GM18502 (cell line): Measurements from ENCODE around the gene FLACC1.
"Not testable (repeated sequence)": the region's sequence is repeated elsewhere in the genome, so short reads cannot be mapped to it uniquely, and the experiment has no call there.

Experiments used
- ATAC-seq: cut with Tn5 transposase; IDR thresholded peaks from one replicate; pipeline ENCODE4 v1.9.1; 2021; ENCODE audit warnings: mild to moderate bottlenecking; ENCODE audit not compliant: unreplicated experiment, poor library complexity

The FLACC1 gene

DNA sequence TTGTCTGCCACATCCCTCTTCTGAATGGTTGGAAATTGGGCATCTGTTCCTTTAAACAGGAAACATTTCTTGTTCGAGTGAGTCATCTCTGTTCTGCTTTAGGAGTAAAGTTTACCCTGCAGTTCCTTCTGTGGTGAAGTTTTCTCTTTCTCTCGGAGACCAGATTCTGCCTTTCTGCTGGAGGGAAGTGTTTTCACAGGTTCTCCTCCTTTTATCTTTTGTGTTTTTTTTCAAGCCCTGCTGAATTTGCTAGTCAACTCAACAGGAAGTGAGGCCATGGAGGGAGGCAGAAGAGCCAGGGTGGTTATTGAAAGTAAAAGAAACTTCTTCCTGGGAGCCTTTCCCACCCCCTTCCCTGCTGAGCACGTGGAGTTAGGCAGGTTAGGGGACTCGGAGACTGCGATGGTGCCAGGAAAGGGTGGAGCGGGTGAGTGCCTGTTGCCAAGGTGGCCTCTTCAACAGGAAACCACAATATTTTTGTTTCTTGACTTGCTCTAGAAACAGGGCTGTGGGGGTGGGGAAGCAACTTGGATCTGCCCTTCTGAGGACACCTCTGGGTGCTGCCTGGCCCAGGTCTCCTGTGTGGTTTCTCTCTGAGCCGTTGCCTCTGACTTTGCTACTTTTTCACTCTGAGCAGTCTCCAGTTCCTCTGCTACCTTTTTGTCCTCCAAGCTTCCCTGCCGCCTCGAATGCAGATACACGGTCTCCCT lies 99.0 kb downstream of the FLACC1 start:
- peak; percentile 73 for ATAC-seq

DNA sequence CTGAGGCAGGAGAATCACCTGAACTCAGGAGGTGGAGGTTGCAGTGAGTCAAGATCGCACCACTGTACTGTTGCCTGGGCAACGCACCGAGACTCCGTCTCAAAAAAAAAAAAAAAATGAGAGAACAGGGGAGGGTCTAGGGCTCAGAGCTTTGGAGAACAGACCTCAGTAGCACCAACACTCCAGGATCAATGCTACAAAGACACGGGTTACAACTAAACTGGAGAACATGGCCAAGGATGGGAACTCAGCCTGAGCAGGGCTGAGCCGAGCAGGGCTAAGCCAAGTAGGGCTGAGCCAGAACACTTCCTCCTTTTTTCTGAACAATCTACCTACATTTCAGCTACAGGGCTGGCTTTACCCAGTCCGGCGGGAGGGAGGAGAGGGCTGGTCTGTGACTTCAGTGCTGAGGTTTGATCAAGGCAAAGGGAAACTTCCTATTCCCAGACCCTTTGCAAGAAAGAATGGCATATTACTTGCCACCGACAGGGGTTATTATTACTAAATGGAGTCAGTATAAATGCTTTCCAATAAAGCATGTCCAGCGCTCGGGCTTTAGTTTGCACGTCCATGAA lies 99.7 kb downstream of the FLACC1 start:
- peak; percentile 53 for ATAC-seq

DNA sequence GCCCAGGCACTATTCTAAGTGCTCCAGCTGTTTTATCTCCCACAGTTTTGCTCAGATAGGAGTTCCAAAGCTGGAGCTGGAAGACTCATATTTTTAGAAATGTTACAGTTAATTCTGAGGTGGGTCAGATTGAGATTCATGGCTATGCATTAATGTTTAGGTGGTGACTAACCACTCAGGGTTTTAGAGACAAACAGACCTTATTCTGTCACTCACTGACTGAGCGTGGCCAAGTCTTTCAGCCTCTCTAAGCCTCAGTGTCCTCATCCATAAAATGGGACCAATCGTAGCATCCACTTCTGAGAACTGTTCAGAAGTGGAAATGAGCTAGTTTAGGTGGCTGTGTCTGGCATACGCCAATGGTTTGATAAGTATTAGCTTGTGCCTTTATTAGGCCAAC lies 101.1 kb downstream of the FLACC1 start:
- ATAC-seq = no peak

DNA sequence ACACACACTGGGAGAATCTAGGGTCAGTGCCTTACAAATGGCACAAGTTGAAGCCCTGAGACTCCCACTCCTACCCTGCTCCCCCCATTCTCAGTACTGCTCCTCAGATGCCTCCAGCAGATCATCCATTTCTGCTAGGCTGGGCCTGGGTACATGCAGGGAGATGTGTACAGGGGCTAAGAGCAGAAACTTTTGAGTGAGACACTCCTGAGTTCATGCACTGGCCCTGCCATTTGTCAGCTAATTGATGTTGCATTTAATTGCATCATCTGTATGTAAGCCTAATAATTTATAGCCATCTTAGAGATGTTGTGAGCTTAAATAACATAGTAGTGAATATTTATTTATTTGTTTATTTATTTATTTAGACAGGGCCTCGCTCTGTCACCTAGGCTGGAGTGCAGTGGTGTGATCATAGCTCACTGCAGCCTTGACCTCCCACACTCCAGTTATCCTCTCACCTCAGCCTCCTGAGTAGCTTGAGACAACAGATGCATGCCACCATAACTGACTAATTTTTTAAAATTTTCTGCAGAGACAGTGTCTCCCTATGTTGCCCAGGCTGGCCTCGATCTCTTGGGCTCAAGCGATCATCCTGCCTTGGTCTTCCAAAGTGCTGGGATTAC lies 101.6 kb downstream of the FLACC1 start:
- no peak for ATAC-seq

DNA sequence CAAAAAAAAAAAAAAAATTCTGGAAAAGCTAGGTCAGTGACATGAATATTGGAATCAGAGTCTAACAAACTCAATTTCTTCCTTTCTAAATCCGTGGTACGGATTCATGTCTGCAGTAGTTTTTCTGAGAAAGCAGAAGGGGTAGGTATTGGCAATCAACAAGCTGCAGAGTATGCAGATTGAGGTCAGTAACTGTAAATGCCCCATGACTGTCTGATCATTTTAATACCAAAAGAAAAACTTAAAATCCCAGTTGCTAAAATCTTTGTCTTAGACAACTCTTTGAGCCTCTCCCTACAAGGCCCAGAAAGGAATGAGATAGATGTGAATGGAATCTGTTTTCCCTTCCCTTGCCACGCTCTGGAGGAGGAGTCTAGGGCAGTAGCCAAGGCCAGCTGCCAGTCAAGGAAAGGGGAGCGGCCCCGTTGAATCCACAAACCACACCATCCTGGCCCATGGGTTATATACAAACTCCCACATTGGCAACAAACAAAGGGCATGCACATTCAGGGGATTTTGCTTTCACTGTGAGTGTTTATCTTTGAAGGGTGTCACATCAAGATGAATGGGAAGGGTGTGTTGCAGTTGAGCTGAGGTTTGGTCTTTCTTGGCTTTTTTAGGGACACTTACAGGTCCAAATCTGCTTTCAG lies 102.9 kb downstream of the FLACC1 start:
- ATAC-seq = no peak

DNA sequence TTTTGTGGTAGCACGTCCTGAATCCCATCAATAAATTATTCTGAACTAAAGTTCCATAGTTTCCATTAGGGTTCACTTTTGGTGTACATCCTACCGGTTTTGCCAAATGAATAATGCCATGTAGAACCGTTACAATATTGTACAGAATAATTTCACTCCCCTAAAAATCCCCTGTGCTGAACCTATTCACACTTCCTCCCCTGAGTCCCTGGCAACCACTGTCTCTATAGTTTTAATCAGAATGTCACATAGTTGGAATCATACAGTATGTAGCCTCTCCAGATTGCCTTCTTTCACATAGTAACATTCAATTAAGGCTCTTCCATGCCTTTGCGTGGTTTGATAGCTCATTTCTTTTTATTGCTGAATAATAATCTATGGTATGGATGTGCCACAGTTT lies 106.4 kb downstream of the FLACC1 start:
- no peak for ATAC-seq

DNA sequence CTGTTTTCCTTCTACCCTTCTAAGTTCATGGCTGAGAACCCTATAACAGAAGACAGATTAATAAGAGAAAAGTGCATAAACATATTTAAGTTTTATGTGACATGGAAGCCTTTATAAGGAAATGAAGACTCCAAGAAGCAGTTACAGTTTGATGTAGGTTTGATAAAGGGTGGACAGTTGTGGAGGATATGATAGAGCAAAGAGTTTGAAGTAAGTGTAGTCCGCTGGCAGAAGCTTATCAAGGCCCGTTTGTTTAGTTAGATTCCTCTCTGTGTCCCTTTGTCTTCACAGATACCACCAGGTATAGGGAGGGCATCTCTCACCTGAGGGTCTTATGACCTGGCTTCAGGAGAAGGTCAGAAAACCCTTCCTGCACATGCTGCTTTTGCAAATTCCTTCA lies 107.3 kb downstream of the FLACC1 start:
- no peak for ATAC-seq

DNA sequence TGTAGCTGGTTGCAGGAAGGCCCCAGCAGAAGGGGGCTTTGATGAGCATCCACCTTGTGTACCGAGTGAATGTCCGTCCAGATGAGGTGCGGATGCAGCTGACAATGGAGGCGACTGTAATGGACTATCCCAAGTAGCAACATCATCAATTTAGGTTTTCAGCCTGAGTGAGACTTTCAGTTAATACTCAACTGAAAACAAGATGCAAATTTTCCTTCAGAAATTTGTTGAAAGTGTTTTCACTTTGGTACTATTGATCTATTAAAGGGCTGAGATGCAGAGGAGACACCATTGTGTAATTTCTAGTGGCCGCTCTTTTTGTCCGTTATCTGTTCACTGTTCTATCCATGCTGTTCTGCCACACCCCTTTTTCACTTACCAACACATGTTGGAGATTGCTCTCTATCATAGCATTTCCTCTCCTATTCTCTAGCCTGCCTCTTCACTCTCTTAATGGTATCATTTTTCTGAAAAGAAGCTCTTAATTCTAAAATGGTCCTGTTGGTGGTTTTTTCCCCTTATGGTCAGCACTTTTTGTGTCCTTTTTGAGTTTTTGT lies 108.8 kb downstream of the FLACC1 start:
- ATAC-seq = no peak

DNA sequence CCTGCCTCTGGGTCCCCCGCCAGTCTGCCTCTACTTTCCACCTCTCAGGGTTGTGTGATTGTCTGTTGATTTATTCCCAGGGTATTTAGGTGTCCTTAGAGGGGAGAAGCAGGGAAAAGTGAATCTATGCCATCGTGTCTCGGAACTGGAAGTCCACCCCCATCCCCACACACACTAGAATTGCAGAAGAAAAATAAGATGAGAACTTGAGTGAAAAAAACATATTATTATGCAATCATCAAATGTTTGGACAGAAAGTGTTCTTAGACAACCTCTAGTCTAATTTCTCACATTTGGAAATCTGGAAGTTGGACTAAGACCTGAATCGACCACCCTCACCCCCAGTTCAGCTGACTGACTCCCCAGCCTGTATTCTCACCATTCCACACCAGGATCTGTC lies 110.9 kb downstream of the FLACC1 start:
- no peak for ATAC-seq

DNA sequence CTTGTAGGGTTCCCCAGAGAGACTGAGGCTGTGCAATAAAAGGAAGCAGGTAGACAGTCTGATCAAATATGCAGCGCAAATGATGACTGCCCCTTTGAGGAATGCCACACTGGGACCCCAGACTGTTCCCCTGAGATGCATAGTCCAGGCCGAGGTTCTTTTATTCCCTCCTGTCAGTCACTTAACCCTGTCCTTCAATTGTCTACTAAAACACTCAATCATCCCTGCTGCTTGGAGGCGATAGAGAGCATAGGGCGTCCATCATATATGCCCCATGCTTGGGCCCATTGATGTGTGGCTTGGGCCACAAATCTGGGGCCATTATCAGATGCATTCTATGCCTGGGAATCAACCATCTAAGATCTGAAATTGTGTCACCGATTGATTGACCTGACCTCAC lies 112.3 kb downstream of the FLACC1 start:
- no peak for ATAC-seq

DNA sequence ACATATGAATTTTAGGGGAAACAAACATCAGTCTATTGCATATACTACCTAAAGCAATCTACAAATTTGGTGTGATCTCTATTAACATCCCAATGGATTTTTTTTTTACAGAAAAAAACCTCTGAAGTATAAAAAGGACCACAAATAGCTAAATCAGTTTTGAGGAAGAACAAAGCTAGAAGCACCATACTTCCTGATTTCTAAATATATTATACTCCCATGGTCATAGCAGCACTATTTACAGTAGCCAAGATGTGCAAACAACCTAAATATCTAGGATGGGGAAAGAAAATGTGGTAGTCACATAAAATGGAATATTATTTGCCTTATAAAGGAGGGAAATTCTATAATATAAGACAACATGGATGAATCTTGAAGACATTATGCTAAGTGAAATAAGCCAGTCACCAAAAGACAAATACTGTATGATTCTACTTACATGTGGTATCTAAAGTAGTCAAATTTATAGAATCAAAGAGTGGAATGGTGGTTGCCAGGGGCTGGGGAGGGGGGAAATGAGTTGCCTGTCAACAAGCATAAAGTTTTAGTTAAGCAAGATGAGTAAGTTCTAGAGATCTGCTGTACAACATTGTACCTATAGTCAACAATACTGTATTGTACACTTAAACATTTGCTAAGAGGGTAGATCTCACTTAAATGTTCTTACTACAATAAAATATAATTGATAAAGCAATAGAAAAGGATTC lies 114.4 kb downstream of the FLACC1 start:
- no peak for ATAC-seq

DNA sequence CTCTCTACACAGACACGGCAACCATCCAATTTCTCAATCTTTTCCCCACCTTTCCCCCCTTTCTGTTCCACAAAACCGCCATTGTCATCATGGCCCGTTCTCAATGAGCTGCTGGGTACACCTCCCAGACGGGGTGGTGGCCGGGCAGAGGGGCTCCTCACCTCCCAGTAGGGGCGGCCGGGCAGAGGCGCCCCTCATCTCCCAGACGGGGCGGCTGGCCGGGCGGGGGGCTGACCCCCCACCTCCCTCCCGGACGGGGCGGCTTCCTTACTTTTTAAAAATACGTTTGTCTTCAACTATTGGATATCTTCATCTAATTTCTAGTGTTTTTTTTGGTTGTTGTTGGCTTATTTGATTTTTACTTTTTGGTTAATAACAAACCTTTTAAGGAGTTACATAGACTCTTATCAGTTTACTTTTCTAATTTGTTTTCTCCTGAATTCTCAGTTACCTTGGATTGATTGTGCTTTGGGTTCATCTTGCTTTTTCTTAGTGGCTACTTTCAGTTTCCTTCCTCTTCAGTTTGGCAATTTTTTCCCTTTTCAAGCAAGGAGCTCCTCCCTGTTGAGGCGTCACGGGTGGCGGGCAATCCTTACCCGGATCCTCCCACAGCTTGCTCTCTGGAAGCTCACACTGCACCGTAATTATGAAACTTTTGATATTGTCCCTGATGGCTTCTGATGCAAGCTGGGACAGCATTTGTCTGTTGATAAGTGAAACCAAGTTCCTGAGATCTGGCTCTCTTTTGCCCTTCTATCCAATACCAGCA lies 117.8 kb downstream of the FLACC1 start:
- not testable (repeated sequence) for ATAC-seq
